Keratinocyte (primary cell): Measurements from ENCODE around the gene VAV2. TPM values are rescaled to one million over a fixed set of nuclear protein-coding genes. Genes with fewer than 3 reads are reported as not detected.

Experiments
- DNase-seq: peaks from one replicate; pipeline ENCODE4 v3.0.0-alpha.2; 2011; ENCODE audit warnings: low read depth, missing footprints, low spot score
- FAIRE-seq: peaks from 2 replicates; lab custom pipeline; 2011; peaks lifted over from hg19 to GRCh38; lab: Jason Lieb, UNC
- H2AFZ ChIP-seq: 2 replicates; pipeline ENCODE4 v1.6.0; 2012; ENCODE audit warnings: low read length, control low read depth, inconsistent platforms; ENCODE audit not compliant: control insufficient read depth
- H3K27ac ChIP-seq: 2 replicates; pipeline ENCODE4 v1.5.1; 2011; ENCODE audit warnings: low read length; ENCODE audit not compliant: control insufficient read depth, insufficient read depth
- H3K27me3 ChIP-seq: 3 replicates; pipeline ENCODE4 v1.6.0; 2011; ENCODE audit warnings: low read length; ENCODE audit not compliant: control insufficient read depth, insufficient read depth; ENCODE audit errors: extremely low read depth
- H3K36me3 ChIP-seq, 2 experiments: 2 replicates in 1 of 2; 3 replicates in 1 of 2; pipeline ENCODE4 v1.5.1; 2011; ENCODE audit warnings: low read length in 2 of 2, mild to moderate bottlenecking in 1 of 2; ENCODE audit not compliant: control insufficient read depth in 2 of 2, insufficient read depth in 2 of 2; ENCODE audit errors: extremely low read depth in 1 of 2
- H3K4me1 ChIP-seq: 3 replicates; pipeline ENCODE4 v1.5.1; 2011; ENCODE audit warnings: low read length; ENCODE audit not compliant: control insufficient read depth, insufficient read depth; ENCODE audit errors: extremely low read depth
- H3K4me2 ChIP-seq: 3 replicates; pipeline ENCODE4 v1.6.0; 2011; ENCODE audit warnings: low read depth, low read length; ENCODE audit not compliant: control insufficient read depth, insufficient read depth; ENCODE audit errors: extremely low read depth
- H3K4me3 ChIP-seq, 3 experiments: fragments of 200-600 bp in 1 of 3; sonication (generic) in 1 of 3; 2 replicates in 2 of 3; 3 replicates in 1 of 3; pipeline ENCODE4 v1.5.1; 2011 to 2016; ENCODE audit warnings: low read length in 3 of 3, mild to moderate bottlenecking in 3 of 3, control low read depth in 2 of 3, inconsistent platforms in 1 of 3, low read depth in 1 of 3, mixed read lengths in 1 of 3, mixed run types in 1 of 3, moderate library complexity in 1 of 3; ENCODE audit not compliant: control insufficient read depth in 2 of 3, insufficient read depth in 2 of 3; ENCODE audit errors: extremely low read depth in 1 of 3
- H3K79me2 ChIP-seq: 2 replicates; pipeline ENCODE4 v1.6.0; 2012; ENCODE audit warnings: low read length; ENCODE audit not compliant: control insufficient read depth, insufficient read depth
- H3K9ac ChIP-seq: 3 replicates; pipeline ENCODE4 v1.6.0; 2011; ENCODE audit warnings: low read length; ENCODE audit not compliant: control insufficient read depth, insufficient read depth; ENCODE audit errors: extremely low read depth
- H3K9me1 ChIP-seq: 3 replicates; pipeline ENCODE4 v1.6.0; 2011; ENCODE audit warnings: low read length; ENCODE audit not compliant: control insufficient read depth, insufficient read depth; ENCODE audit errors: extremely low read depth
- H3K9me3 ChIP-seq: 2 replicates; pipeline ENCODE4 v1.5.1; 2012; ENCODE audit warnings: low read depth, low read length; ENCODE audit not compliant: control insufficient read depth
- H4K20me1 ChIP-seq: 3 replicates; pipeline ENCODE4 v1.6.0; 2011; ENCODE audit warnings: low read length; ENCODE audit not compliant: control insufficient read depth, insufficient read depth; ENCODE audit errors: extremely low read depth
- CTCF ChIP-seq, 3 experiments: IDR thresholded peaks in 1 of 3; conservative IDR thresholded peaks in 1 of 3; optimal IDR thresholded peaks in 1 of 3; 2 replicates in 2 of 3; 3 replicates in 1 of 3; pipeline versions ENCODE3 to v1.5.1; 2011; ENCODE audit warnings: low read length in 3 of 3, mild to moderate bottlenecking in 3 of 3, moderate library complexity in 2 of 3, control low read depth in 1 of 3, inconsistent platforms in 1 of 3; ENCODE audit not compliant: insufficient read depth in 2 of 3; ENCODE audit errors: extremely low read depth in 1 of 3
- EZH2 ChIP-seq: IDR thresholded peaks from one replicate; pipeline ENCODE4 v1.6.1; 2012; ENCODE audit warnings: inconsistent platforms, mild to moderate bottlenecking, low read length, moderate library complexity
- dilution Hi-C: fragments of 300-500 bp; cut with MboI; formaldehyde crosslinking; loops from one replicate; pipeline ENCODE4 v1.7.0; 2020; ENCODE audit warnings: low sequenced_read_pairs; ENCODE audit not compliant: extremely low pct_ligation_motif_present
- polyA plus RNA-seq, 5 experiments: library from polyadenylated mRNA; depleted of rRNA in 3 of 5; stranded (reverse) in 3 of 5; stranded (forward) in 1 of 5; unstranded in 1 of 5; fragments of >200 nt; gene quantifications; 1 replicate in 1 of 5; 2 replicates in 3 of 5; 3 replicates in 1 of 5; pipeline versions ENCODE4 v1.2.1 to v1.2.3, GENCODE V29; 2011 to 2012; ENCODE audit warnings: missing spikeins in 2 of 5, low read depth in 1 of 5, low replicate concordance in 1 of 5

Gene VAV2
- polyA plus RNA-seq, 1 donor (not counting 4 experiments of a cell fraction or from before 2014, with no cell fraction given) = 16.4 TPM

- no peak overlapping the region for H3K4me3 ChIP-seq
- H4K20me1 ChIP-seq = peaks cover 20% of the 10 kb centered on the region
- FAIRE-seq (no peak), DNase-seq (no peak)
- H3K36me3 ChIP-seq = peaks cover 11 to 12% of the 10 kb centered on the region in 2 experiments
- H3K9ac ChIP-seq = no peak overlapping the region
- TF ChIP-seq CTCF (optimal IDR thresholded peaks at IDR 0.05 in 1 of 3, IDR thresholded peaks at IDR 0.05 in 1 of 3, conservative IDR thresholded peaks at IDR 0.05 in 1 of 3; ENCODE audit: extremely low read depth in 1 of 3, insufficient read depth in 2 of 3, low read length in 3 of 3) (no peak), EZH2 (no peak)
- H3K27ac ChIP-seq = no peak overlapping the region
- H3K27me3 ChIP-seq = no peaks in the 10 kb centered on the region
- dilution Hi-C loops = no loop called here
- peaks cover 78% of the 10 kb centered on the region for H3K79me2 ChIP-seq
- no peaks in the 10 kb centered on the region for H3K9me3 ChIP-seq
- H3K4me2 ChIP-seq = no peak overlapping the region
- H3K9me1 ChIP-seq = peaks cover 9% of the 10 kb centered on the region
- peaks cover 20% of the 10 kb centered on the region for H3K4me1 ChIP-seq
- no peak overlapping the region for H2AFZ ChIP-seq
These were observed 46.0 kb downstream of the VAV2 start for GRCh38 chr9:133945977-133946753.

GRCh38 chr9:133945314-133945975, 46.7 kb downstream of the VAV2 start:
- peaks cover 16% of the 10 kb centered on the region for H4K20me1 ChIP-seq

More at GRCh38 chr9:133945314-133945975, 46.7 kb downstream of the VAV2 start:
- no peaks in the 10 kb centered on the region for H3K27me3 ChIP-seq
- no peak for TF ChIP-seq EZH2
- TF ChIP-seq CTCF (optimal IDR thresholded peaks at IDR 0.05 in 1 of 3, IDR thresholded peaks at IDR 0.05 in 1 of 3, conservative IDR thresholded peaks at IDR 0.05 in 1 of 3; ENCODE audit: extremely low read depth in 1 of 3, insufficient read depth in 2 of 3, low read length in 3 of 3) = no peak
- no peak overlapping the region for H3K4me3 ChIP-seq
- DNase-seq (no peak), FAIRE-seq (no peak)
- dilution Hi-C loops = no loop called here
- no peaks in the 10 kb centered on the region for H3K9me3 ChIP-seq
- peaks cover 76% of the 10 kb centered on the region for H3K79me2 ChIP-seq
- peaks cover 20% of the 10 kb centered on the region for H3K4me1 ChIP-seq
- peak overlapping the region; percentile 25 for H3K4me2 ChIP-seq
- H3K9me1 ChIP-seq = peaks cover 9% of the 10 kb centered on the region
- H3K9ac ChIP-seq = no peak overlapping the region
- H3K27ac ChIP-seq = peak overlapping the region; percentile 58
- no peak overlapping the region for H2AFZ ChIP-seq
- peaks cover 11 to 12% of the 10 kb centered on the region in 2 experiments for H3K36me3 ChIP-seq
